ENCODE results near the gene FOSL2. TPM values are rescaled to one million over a fixed set of nuclear protein-coding genes. Genes with fewer than 3 reads are reported as not detected.

The FOSL2 gene
- total and polyA plus RNA-seq, 10 of the 15 experiments (the other 5 are each of a cell fraction or from before 2014, with no cell fraction given), result 0.05 to 1.3 (median 0.34) TPM

DNA sequence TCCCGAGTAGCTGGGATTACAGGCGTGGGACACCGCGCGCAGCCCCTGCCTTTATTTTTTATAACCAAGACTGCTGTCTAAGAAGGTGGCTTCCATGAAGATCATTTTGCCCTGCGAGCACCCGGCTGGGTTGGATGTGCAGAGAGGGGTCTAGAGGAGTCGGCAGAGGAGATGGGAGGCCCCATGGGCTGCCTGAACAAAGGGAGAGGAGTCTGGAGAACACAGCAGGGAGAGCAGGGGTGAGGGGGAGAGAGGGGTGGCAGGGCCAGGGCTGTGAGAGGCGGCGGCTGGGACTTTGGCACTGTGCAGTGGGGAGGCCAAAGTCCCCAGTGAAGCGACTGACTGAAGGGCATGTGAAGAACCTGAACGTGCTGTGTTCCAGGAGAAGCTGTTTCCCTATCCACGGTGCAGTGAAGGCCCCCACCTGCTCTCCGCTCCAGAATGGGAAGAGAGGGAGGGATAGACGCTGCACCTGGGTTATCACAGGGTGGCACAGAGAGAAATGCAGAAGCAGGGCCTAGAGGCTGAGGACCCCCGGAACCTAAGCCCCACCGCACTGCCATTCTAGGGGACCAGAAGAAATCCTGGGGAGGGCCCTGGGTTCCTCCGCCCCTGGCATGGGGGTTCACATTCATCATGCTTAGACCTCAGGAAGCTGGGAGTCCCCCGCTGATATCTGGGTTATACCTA is 24.8 kb upstream of the FOSL2 start:
- ChIA-PET POLR2A (no interaction called here), SMC1A (ENCODE audit: uncharacterized antibody, unreplicated experiment) (no interaction called here), CTCF (no interaction called here), RAD21 (ENCODE audit: unreplicated experiment) (no interaction called here)
- Histone ChIP-seq H3K9ac (ENCODE audit: control insufficient read depth, insufficient read depth, low read length) (no peak overlapping the region), H3K27ac (ENCODE audit: control insufficient read depth, insufficient read depth) (no peak overlapping the region), H3K27me3 (replicated peaks in 1 of 2; ENCODE audit: control insufficient read depth in 2 of 2, insufficient read depth in 2 of 2, low read length in 1 of 2) (no peaks in the 10 kb centered on the region), H3K9me3 (replicated peaks; ENCODE audit: control insufficient read depth, insufficient read depth, low read length) (no peaks in the 10 kb centered on the region), H3K79me2 (ENCODE audit: control insufficient read depth, insufficient read depth, low read length) (no peaks in the 10 kb centered on the region), H3K4me1 (ENCODE audit: control insufficient read depth, insufficient read depth, low read length) (peaks cover 6% of the 10 kb centered on the region; the same call in 1 of the 2 replicates), H3K4me2 (ENCODE audit: control insufficient read depth, insufficient read depth) (no peak overlapping the region), H3K36me3 (ENCODE audit: control insufficient read depth in 2 of 2, insufficient read depth in 2 of 2, low read length in 1 of 2) (no peaks in the 10 kb centered on the region), H4K20me1 (ENCODE audit: control insufficient read depth, insufficient read depth) (no peaks in the 10 kb centered on the region), H2AFZ (ENCODE audit: control insufficient read depth, low read depth, low read length) (no peak overlapping the region), H3K4me3 (no peak overlapping the region)
- BruUV-seq (replicated peaks), result no TSS peak
- 67% methylated on average over 16 of the region's 19 CpGs for WGBS (ENCODE audit: insufficient coverage, insufficient replicate concordance, low lambda C conversion rate, missing lambda C conversion rate)
- DNase-seq (ENCODE audit: low read depth, low spot score) (no peak), FAIRE-seq (no peak), ATAC-seq (no peak)
- in situ Hi-C loops (cut with MboI) (no loop called here), intact Hi-C loops (cut with micrococcal nuclease; ENCODE audit: unreplicated experiment) (no loop called here)
- TF ChIP-seq, protein P1, sequence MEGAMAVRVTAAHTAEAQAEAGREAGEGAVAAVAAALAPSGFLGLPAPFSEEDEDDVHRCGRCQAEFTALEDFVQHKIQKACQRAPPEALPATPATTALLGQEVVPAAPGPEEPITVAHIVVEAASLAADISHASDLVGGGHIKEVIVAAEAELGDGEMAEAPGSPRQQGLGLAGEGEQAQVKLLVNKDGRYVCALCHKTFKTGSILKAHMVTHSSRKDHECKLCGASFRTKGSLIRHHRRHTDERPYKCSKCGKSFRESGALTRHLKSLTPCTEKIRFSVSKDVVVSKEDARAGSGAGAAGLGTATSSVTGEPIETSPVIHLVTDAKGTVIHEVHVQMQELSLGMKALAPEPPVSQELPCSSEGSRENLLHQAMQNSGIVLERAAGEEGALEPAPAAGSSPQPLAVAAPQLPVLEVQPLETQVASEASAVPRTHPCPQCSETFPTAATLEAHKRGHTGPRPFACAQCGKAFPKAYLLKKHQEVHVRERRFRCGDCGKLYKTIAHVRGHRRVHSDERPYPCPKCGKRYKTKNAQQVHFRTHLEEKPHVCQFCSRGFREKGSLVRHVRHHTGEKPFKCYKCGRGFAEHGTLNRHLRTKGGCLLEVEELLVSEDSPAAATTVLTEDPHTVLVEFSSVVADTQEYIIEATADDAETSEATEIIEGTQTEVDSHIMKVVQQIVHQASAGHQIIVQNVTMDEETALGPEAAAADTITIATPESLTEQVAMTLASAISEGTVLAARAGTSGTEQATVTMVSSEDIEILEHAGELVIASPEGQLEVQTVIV (IDR thresholded peaks at IDR 0.05; ENCODE audit: borderline replicate concordance, partially characterized antibody), result no peak
- no peak for TF ChIP-seq IKZF2 (IDR thresholded peaks at IDR 0.05)
- no peak for TF ChIP-seq RB1 (IDR thresholded peaks at IDR 0.05; ENCODE audit: borderline replicate concordance)
- TF ChIP-seq, protein P2, sequence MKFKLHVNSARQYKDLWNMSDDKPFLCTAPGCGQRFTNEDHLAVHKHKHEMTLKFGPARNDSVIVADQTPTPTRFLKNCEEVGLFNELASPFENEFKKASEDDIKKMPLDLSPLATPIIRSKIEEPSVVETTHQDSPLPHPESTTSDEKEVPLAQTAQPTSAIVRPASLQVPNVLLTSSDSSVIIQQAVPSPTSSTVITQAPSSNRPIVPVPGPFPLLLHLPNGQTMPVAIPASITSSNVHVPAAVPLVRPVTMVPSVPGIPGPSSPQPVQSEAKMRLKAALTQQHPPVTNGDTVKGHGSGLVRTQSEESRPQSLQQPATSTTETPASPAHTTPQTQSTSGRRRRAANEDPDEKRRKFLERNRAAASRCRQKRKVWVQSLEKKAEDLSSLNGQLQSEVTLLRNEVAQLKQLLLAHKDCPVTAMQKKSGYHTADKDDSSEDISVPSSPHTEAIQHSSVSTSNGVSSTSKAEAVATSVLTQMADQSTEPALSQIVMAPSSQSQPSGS (IDR thresholded peaks at IDR 0.05; ENCODE audit: low read length), result no peak
- TF ChIP-seq YBX1 (IDR thresholded peaks at IDR 0.05), result no peak
- TF ChIP-seq ZBED1 (IDR thresholded peaks at IDR 0.05; ENCODE audit: borderline replicate concordance), result no peak
- TF ChIP-seq IKZF1 (conservative IDR thresholded peaks at IDR 0.05), result no peak
- no peak for TF ChIP-seq WRNIP1 (IDR thresholded peaks at IDR 0.05; ENCODE audit: borderline replicate concordance, low read depth, low read length)
- TF ChIP-seq, protein P3, sequence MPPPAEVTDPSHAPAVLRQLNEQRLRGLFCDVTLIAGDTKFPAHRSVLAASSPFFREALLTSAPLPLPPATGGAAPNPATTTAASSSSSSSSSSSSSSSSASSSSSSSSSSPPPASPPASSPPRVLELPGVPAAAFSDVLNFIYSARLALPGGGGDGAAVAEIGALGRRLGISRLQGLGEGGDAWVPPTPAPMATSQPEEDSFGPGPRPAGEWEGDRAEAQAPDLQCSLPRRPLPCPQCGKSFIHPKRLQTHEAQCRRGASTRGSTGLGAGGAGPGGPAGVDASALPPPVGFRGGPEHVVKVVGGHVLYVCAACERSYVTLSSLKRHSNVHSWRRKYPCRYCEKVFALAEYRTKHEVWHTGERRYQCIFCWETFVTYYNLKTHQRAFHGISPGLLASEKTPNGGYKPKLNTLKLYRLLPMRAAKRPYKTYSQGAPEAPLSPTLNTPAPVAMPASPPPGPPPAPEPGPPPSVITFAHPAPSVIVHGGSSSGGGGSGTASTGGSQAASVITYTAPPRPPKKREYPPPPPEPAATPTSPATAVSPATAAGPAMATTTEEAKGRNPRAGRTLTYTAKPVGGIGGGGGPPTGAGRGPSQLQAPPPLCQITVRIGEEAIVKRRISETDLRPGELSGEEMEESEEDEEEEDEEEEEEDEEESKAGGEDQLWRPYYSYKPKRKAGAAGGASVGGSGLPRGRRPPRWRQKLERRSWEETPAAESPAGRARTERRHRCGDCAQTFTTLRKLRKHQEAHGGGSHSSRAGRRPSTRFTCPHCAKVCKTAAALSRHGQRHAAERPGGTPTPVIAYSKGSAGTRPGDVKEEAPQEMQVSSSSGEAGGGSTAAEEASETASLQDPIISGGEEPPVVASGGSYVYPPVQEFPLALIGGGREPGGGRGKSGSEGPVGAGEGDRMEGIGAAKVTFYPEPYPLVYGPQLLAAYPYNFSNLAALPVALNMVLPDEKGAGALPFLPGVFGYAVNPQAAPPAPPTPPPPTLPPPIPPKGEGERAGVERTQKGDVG (CRISPR knock-in tag; IDR thresholded peaks at IDR 0.05), result no peak
- TF ChIP-seq, protein P4, sequence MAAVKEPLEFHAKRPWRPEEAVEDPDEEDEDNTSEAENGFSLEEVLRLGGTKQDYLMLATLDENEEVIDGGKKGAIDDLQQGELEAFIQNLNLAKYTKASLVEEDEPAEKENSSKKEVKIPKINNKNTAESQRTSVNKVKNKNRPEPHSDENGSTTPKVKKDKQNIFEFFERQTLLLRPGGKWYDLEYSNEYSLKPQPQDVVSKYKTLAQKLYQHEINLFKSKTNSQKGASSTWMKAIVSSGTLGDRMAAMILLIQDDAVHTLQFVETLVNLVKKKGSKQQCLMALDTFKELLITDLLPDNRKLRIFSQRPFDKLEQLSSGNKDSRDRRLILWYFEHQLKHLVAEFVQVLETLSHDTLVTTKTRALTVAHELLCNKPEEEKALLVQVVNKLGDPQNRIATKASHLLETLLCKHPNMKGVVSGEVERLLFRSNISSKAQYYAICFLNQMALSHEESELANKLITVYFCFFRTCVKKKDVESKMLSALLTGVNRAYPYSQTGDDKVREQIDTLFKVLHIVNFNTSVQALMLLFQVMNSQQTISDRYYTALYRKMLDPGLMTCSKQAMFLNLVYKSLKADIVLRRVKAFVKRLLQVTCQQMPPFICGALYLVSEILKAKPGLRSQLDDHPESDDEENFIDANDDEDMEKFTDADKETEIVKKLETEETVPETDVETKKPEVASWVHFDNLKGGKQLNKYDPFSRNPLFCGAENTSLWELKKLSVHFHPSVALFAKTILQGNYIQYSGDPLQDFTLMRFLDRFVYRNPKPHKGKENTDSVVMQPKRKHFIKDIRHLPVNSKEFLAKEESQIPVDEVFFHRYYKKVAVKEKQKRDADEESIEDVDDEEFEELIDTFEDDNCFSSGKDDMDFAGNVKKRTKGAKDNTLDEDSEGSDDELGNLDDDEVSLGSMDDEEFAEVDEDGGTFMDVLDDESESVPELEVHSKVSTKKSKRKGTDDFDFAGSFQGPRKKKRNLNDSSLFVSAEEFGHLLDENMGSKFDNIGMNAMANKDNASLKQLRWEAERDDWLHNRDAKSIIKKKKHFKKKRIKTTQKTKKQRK (IDR thresholded peaks at IDR 0.05; ENCODE audit: low read depth, low read length), result no peak
- TF ChIP-seq ZNF384 (IDR thresholded peaks at IDR 0.05; ENCODE audit: borderline replicate concordance, low read depth, low read length), result no peak
- TF ChIP-seq KDM1A (IDR thresholded peaks at IDR 0.05; ENCODE audit: borderline replicate concordance), result no peak
- TF ChIP-seq RAD51 (IDR thresholded peaks at IDR 0.05), result no peak
- TF ChIP-seq MTA3 (IDR thresholded peaks at IDR 0.05; ENCODE audit: borderline replicate concordance, low read length), result no peak

Data from GM12878 (cell line).